Breast epithelium (tissue), 4 donors: ENCODE data around the gene NEURL4. TPM values are rescaled to one million over a fixed set of nuclear protein-coding genes. Genes with fewer than 3 reads are reported as not detected.

Experiments
- DNase-seq, 2 donors: peaks; one replicate each; pipeline ENCODE4 v3.0.0-alpha.2; 2019; ENCODE audit warnings: low spot score in 2 of 2
- H3K27ac ChIP-seq, 2 donors: fragments of 200-600 bp; sonication (generic) in 1 of 2; one replicate each; pipeline ENCODE4 v1.5.1; 2016 to 2019; ENCODE audit warnings: mild to moderate bottlenecking in 1 of 2
- H3K27me3 ChIP-seq, 2 donors: fragments of 200-600 bp; sonication (generic) in 1 of 2; one replicate each; pipeline versions ENCODE4 v1.5.1 to v1.6.0; 2017 to 2019; ENCODE audit warnings: control low read depth in 1 of 2, mild to moderate bottlenecking in 1 of 2
- H3K36me3 ChIP-seq: fragments of 200-600 bp; one replicate; pipeline ENCODE4 v1.5.1; 2019
- H3K4me1 ChIP-seq, 2 donors: fragments of 200-600 bp; sonication (generic); one replicate each; pipeline ENCODE4 v1.5.1; 2016 to 2019; ENCODE audit warnings: control low read depth in 1 of 2
- H3K4me3 ChIP-seq, 3 donors: fragments of 200-600 bp; sonication (generic); 1 replicate in 2 of 3; 2 replicates in 1 of 3; pipeline ENCODE4 v1.5.1; 2016 to 2019; ENCODE audit warnings: mild to moderate bottlenecking in 3 of 3, moderate library complexity in 2 of 3
- H3K9me3 ChIP-seq, 2 donors: fragments of 200-600 bp; sonication (generic) in 1 of 2; one replicate each; pipeline ENCODE4 v1.5.1; 2016 to 2019; ENCODE audit warnings: control low read depth in 1 of 2
- POLR2A ChIP-seq: fragments of 450-650 bp; IDR thresholded peaks from one replicate; pipeline ENCODE4 v1.6.1; 2016; ENCODE audit warnings: antibody characterized with exemption, mild to moderate bottlenecking, moderate library complexity
- POLR2AphosphoS5 ChIP-seq, 3 donors: sonication (generic); formaldehyde crosslinking; IDR thresholded peaks; one replicate each; pipeline ENCODE4 v1.6.1; 2017; ENCODE audit warnings: antibody characterized with exemption in 3 of 3
- intact Hi-C: fragments of 100-400 bp; cut with DNase I; formaldehyde crosslinking; loops from one replicate; pipeline ENCODE4 v1.15.1; 2023; ENCODE audit warnings: low total_unique reads
- total RNA-seq, 3 donors: library from RNA; depleted of rRNA; stranded (reverse); fragments of >200 nt; gene quantifications; one replicate each; pipeline ENCODE4 v1.1.0, GENCODE V29; 2016
- TF ChIP-seq, protein P1 (sequence below), 3 donors: fragments of 450-650 bp; IDR thresholded peaks; one replicate each; pipeline ENCODE4 v1.5.1; 2016 to 2017; ENCODE audit warnings: antibody characterized with exemption in 3 of 3, mild to moderate bottlenecking in 3 of 3, moderate library complexity in 3 of 3

NEURL4 gene
- total RNA-seq, 3 donors from 2014 or later: 15.0 to 22.9 (median 17.4) TPM

DNA sequence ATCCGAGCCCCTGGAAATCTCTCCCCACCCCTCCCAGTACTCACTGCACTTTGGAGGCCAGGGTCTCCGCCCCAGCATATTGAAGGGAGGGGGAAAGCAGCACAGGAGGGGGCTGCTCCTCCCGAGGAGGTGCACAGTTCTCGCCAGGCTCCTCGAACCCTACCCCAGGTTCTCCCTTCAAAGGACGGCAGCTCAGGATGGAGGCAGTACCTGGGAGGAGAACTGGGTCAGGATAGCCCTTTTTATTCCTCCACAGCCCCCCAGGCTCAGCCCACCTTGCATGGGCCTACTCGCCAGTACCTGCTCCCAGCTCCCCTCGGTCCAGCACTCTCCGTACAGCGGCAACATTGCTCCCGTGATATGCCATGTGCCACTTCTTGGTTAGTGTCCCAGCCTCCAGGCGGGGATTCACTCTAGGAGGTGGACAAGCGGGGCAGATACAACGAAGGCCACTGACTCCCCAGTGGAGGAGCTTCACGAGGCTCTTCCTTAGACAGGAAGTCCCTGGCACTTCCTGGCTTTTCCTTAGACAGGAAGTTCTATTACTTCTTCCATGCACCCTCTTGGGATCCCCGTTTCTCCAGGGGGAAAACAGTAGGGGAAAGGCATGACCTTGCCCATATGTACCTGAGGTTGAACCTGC is 11.9 kb downstream of the NEURL4 start:
- H3K36me3 ChIP-seq: no peaks in the 10 kb centered on the region

DNA sequence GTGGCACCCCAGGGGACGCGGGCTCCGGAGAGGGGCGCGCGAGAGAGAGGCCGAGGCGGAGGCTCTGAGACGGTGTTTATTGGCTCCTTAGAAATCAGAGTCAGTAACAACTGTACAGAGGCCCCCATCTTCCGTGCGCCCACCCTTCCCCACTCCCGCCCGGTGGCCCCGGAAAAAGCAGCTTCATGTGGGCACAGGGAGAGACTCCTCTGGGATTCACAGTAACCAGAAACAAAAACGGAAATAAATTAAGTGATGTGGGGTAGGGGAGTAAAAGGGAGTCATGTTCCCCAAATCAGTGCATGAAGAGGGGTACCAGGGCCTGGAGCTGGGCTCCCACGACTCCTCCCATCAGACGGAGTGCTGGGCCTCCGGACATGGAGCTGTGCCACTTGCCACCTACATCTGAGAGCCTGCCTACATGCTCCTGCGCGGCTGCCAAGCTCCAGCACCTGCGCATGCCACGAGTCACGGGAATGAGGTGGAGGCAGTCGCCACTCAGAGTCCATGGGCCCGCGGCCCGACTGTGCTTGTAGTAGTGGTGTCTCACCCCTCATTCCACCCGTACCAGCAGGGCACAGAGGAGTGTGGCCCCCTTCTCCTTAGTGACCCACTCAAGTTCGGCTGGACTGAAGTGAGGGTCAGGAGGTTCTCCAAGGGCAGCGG is 13.4 kb downstream of the NEURL4 start:
- Histone ChIP-seq H3K4me1 (peaks cover 0 to 11% of the 10 kb centered on the region in 2 donors), H3K9me3 (no peaks in the 10 kb centered on the region), H3K27me3 (no peaks in the 10 kb centered on the region), H3K4me3 (peak overlapping the region; percentile 80 to 96 (median 86)), H3K36me3 (no peaks in the 10 kb centered on the region), H3K27ac (peak overlapping the region; percentile 97 to 98)
- TF ChIP-seq, protein P1, sequence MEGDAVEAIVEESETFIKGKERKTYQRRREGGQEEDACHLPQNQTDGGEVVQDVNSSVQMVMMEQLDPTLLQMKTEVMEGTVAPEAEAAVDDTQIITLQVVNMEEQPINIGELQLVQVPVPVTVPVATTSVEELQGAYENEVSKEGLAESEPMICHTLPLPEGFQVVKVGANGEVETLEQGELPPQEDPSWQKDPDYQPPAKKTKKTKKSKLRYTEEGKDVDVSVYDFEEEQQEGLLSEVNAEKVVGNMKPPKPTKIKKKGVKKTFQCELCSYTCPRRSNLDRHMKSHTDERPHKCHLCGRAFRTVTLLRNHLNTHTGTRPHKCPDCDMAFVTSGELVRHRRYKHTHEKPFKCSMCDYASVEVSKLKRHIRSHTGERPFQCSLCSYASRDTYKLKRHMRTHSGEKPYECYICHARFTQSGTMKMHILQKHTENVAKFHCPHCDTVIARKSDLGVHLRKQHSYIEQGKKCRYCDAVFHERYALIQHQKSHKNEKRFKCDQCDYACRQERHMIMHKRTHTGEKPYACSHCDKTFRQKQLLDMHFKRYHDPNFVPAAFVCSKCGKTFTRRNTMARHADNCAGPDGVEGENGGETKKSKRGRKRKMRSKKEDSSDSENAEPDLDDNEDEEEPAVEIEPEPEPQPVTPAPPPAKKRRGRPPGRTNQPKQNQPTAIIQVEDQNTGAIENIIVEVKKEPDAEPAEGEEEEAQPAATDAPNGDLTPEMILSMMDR (IDR thresholded peaks at IDR 0.05): no peak
- peak; percentile 4 for TF ChIP-seq POLR2A
- intact Hi-C loops: no loop called here
- DNase-seq: peak; percentile 66 to 69

More for the DNA sequence above, 11.9 kb downstream of the NEURL4 start:
- intact Hi-C loops: no loop called here
- Histone ChIP-seq H3K4me3 (no peak overlapping the region), H3K27me3 (no peaks in the 10 kb centered on the region), H3K27ac (no peak overlapping the region), H3K4me1 (peaks cover 0 to 11% of the 10 kb centered on the region in 2 donors), H3K9me3 (no peaks in the 10 kb centered on the region)
- no peak for DNase-seq
- TF ChIP-seq POLR2AphosphoS5 (IDR thresholded peaks at IDR 0.05): no peak
- no peak for TF ChIP-seq POLR2A
- TF ChIP-seq, protein P1 (IDR thresholded peaks at IDR 0.05): no peak

DNA sequence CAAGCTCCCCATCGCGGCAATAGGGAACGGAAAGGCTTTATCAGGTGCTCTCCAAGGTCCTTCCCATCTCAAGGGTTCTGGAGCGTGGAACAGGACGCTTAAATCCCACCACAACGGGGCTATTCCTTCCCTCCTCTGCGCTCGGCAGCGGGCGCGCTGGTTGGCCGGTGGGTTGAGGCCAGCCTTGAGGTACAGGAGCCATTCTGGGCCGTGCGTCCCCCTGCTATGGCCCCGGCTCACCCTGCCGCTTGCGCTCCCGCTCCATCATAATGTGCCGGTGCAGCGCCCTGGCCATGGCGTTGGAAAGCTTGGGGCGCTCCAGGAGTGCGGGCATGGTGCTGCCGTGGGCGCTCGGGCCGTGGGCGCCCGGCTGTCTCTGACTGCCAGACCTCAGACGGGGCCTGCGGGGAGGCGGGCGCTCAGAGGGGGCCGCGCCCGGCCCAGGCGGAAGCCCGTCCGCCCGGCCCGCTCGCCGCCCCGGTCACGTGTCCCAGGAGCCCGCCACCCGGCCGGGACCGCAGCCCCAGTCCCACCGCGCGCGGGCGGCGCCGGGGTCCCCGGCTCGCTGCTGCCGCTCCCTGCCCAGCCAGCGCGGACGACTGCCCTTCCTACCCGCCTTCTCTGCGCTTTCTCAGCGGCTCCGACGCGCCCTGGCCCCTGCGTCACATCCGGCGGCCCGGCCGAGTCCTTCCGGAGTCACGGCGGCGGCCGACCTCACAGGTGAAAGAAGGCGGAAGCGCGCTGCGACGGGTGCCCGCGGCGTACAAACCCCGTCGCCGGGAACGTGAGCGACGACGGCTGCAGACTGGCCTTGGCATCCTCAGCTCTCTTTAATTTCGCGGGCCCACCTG is 14.2 kb downstream of the NEURL4 start, which contains the start of gene GPS2:
GPS2 (minus strand) TSS at position 642 of the 851 bp plus-strand sequence; CDS start at position 334, 308 bp downstream.
- H3K4me1 ChIP-seq: peaks cover 1 to 17% of the 10 kb centered on the region in 2 donors
- DNase-seq: peak; percentile 90 to 93
- no peaks in the 10 kb centered on the region for H3K9me3 ChIP-seq
- peak within 1 kb of the TSS; percentile 97 to 98 for H3K27ac ChIP-seq
- intact Hi-C loops: no loop called here
- no peaks in the 10 kb centered on the region for H3K27me3 ChIP-seq
- H3K36me3 ChIP-seq: no peaks in the 10 kb centered on the region
- peak; percentile 95 to 97 (median 96) for TF ChIP-seq POLR2AphosphoS5 (IDR thresholded peaks at IDR 0.05)
- TF ChIP-seq POLR2A: peak; percentile 73
- TF ChIP-seq, protein P1 (IDR thresholded peaks at IDR 0.05): no peak
- peak within 1 kb of the TSS; percentile 80 to 96 (median 86) for H3K4me3 ChIP-seq

DNA sequence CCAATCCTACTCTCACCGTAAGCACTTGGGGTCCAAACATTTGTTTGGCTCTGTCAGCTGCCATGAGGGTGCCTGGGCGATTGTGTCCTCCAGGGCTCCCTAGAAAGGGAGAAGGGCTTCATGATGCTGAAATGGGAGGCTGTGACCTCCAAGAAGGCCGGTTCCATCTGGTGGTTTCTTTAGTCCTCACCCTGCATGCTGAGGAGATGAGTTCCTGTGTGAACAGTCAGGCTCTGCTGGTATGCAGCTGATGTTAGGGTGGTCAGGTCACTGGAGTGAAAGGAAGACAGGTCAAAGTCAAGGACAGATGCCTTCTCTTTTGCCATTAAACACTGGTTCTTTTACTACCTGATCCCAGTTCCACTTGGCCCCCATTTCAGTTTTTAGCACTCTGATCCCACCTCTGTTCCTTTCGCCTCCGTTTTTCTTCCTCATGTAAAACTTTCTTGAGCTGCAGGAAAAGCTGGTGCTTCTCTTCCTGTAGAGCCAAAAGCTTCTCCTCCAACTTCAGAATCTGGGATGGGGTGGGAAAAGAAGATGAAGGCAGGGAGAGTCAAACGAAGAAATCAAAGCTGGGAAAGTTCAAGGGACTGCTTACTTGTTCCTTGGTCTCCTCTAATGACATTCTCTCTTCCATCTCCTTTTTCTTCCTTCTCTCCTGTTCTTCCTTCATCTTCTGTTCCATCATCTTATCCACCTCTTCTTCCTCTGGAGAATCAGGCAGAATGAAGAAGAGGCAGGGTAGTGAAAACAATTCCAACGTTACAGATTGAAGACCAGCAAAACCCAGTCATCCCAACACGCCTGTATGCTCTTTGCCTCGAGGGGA is 15.0 kb downstream of the NEURL4 start:
- intact Hi-C loops: no loop called here
- TF ChIP-seq, protein P1 (IDR thresholded peaks at IDR 0.05): no peak
- no peak for TF ChIP-seq POLR2A
- no peak for TF ChIP-seq POLR2AphosphoS5 (IDR thresholded peaks at IDR 0.05)
- Histone ChIP-seq H3K9me3 (no peaks in the 10 kb centered on the region), H3K4me3 (peak overlapping the region; percentile 80 to 96 (median 86)), H3K36me3 (no peaks in the 10 kb centered on the region), H3K27ac (peak overlapping the region; percentile 97 to 98), H3K4me1 (peaks cover 5 to 26% of the 10 kb centered on the region in 2 donors), H3K27me3 (no peaks in the 10 kb centered on the region)
- DNase-seq: no peak
